GM19099 (cell line): ENCODE measurements around the gene COL20A1.

ENCODE experiments used
- POLR2A ChIP-seq: IDR thresholded peaks from 3 replicates; pipeline ENCODE4 v1.6.1; 2011; ENCODE audit warnings: low read depth; ENCODE audit not compliant: insufficient read length; ENCODE audit errors: extremely low read depth

The COL20A1 gene

DNA sequence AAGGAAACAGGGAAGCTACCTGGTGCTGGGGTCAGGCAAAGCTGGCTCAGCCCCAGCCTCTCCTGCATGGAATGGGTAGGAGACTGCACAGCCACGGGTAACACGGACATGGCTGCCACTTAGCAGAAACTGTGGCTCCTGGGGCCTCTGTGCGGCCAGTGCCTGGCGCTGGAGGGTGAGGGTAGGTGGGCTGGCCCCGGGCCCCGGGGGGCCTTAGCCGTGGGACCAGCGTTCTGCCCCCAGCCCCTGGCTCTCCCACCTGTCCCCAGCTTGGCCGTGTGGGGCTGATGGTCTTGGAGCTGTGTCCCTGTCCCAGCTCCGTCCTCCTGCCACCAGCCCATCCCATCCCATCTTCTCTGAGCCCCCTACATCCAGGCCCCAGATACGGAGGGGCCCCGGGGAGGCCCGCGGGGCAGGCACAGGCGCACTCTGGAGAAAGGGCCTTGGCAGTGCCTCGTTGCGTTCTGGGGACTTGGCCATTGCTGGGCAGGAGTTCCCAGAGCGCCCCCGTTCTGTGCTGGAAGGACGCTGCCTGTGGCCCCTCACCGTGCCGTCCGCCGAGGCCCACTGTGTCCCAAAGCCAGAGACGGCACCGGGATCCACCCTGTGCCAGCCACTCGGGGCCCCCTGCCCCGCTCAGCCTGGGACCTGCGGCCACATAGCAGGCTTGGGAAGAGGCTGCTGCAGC is 56.0 kb downstream of the COL20A1 start:
- no peak for TF ChIP-seq POLR2A

DNA sequence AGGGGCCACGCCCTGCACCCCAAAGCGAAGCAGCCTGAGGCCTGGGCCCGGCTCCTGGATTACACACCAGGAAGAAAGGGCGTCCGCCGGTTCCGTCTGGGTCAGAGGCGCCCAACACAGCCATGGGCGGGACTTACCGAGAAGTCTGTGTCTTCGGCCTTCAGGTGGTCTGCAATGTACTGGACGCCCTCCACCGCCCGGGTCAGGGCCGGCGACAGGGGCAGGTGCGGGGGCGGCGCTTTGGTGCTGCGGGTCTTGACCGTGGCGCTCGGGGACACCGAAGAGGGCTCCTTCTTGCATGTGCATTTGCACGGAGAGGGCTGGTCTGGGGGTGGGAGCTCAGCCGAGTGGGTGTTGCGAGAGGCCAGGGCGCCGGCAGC is 56.5 kb downstream of the COL20A1 start:
- no peak for TF ChIP-seq POLR2A

DNA sequence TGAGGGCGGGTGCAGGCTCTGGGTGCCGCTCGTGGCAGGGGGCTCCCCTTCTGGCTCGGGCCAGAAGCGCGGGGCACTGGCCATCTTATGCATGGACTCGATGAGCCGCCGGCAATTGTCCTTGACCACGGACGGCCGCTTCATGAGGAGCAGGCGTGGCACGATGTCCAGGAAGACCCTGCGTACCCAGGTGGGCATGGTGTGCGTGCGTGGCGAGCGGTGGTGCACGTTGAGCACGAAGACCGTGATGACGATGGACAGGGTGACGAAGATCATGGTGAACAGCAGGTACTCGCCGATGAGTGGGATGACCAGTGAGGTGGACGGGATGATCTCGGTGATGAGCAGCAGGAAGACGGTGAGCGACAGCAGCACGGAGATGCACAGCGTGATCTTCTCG is 57.2 kb downstream of the COL20A1 start:
- TF ChIP-seq POLR2A, result no peak

DNA sequence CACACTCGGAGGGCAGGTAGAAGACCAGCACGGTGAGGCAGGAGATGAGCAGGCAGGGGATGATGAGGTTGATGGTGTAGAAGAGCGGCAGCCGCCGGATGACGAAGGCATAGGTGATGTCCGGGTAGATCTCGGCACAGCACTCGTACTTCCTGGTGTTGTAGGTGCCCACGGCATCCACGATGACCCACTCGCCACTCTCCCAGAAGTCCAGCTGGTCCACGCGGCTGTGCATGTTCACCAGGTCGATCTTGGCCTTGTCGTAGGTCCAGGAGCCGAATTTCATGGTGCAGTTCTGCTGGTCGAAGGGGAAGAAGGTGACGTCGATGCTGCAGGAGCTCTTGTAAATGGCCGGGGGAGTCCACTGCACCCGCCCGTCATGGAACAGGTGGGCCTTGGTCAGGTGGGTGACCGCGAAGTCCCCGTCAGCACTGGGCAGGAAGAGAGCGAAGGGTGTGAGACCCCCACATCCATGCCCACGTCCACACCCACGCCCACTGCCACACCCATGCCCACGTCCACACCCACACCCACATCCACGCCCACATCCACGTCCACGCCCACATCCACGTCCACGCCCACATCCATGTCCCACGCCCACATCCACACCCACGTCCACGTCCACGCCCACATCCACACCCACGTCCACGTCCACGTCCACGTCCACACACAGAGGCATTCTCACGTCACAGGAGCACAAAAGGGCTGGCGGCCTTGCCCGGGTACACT is 57.8 kb downstream of the COL20A1 start:
- TF ChIP-seq POLR2A, result no peak

DNA sequence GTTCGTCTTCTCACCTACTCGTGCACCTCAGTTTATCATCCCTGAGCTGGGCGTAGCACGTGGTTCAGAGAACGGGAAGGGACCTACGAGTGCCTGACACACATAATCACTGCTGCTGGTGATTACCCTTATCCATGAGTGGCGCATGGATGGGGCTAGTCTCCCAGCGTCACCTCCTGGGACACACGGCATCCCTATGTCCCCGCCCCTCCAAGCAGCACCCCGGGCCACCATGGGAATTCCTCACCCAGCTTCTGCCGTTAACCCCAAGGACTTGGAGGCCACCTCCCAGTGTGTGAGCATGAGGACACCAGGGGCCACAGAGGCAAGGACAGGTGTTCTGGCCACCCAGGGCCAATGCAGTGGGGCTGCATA is 58.3 kb downstream of the COL20A1 start:
- TF ChIP-seq POLR2A, result no peak

DNA sequence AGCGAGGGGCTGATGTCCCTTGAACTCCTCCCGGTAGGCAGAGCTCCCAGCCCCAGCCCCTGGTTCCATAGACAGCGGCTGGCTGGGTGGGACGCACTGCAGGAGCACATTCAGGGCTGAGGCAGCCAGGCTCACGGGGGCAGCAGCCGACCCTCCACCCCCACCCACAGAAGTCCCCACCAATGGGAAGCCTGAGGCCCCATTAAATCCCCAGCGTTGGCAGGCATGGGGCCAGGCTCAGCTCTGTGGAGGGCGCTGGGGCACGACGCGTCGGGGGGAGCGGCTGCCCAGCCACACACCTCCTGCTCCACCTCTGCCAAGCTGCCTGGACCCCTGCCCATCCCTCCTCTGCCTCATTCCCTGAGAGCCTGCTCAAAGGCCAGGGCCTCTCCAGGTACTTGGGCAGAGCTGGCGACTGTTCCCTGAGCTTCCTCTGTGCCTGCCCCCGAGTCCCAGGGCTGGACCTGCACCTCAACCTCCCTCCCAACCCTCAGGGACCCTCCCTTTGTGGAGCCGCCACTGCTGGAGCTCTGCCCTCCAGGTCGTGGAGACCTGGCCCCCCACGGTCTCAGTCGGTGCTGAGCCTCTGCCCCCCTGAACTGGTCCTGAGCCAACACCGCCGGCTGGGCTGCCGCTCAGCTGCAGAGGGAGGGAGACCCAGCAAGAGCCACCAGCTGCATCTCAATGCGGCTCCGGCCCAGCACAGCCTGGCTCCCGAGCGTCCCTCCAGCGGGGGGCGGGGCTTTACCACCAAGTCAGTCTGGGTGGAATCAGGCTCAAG is 59.0 kb downstream of the COL20A1 start:
- no peak for TF ChIP-seq POLR2A

DNA sequence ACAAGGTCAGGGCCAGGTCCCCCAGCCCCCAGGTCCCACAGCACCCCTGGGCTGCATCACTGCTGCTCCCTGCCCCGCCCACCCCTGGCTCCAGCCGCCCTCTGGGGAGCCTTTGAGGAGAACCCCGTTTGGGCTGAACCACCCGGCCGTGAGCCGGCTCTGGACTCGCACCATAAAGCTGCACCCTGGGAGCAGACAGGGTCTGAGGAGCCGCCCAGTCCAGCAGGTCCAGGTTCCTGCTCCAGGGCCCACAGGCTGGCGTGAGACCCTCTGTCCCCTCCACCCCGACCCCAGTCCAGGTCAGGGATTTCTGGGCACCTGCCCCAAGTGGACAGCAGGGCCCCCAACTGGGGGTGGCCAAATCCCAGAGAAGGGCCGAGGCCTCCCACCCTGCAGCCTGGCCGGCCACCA is 59.8 kb downstream of the COL20A1 start:
- TF ChIP-seq POLR2A, result no peak

DNA sequence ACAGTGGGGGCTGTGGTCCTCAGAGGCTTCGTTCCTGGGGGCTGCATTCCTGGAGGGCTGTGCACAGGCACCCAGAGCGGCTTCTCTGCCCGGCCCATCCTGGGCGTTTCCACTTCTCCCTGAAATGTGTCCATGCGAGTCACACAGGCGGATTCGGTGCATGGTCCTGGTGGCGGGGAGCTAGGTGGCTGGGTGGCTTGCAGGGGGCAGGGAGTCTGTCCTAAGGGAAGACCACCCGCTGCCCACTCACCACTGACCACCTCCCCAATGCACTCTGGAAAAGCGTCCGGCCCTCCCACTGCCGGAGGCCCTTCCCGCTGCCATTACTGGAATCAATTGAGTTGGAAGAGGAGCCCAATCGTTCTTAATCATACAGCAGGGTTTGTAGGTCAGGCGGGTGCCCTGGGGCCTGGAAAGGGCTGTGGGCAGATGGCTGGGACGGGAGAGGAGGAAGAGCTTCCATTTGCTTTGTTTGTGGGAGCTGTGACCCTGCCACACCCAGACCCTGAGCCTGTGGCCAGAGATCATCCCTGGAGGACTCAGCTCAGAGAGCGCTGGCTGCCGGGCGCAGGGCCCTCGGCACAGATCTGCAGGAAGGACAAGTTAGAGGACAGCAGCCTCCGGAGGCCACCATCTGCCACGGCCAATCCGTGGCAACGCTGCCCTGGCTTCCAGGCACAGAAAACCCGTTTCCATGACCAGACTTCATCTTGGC is 61.8 kb downstream of the COL20A1 start:
- no peak for TF ChIP-seq POLR2A

DNA sequence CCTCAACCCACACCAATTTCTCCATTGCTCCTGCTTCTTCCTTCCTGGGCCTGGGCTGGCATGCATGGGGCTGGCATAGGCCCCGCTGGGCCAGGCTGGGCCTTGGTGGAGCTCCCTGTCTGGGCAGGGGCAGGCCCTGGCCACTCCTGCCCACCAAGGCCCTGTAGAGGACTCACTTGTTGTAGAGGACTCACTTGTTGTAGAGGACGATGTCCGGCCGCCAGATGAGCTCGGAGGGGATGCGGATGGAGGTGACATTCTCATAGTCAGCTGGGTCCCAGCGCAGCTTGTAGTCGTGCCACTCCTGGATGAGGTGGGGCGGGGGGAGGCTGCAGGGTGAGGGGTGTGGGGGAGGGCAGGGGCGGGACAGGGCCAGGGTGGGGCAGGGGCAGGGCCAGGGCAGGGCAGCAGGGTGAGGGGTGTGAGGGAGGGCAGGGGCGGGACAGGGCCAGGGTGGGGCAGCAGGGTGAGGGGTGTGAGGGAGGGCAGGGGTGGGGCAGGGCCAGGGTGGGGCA is 62.9 kb downstream of the COL20A1 start:
- TF ChIP-seq POLR2A, result no peak

DNA sequence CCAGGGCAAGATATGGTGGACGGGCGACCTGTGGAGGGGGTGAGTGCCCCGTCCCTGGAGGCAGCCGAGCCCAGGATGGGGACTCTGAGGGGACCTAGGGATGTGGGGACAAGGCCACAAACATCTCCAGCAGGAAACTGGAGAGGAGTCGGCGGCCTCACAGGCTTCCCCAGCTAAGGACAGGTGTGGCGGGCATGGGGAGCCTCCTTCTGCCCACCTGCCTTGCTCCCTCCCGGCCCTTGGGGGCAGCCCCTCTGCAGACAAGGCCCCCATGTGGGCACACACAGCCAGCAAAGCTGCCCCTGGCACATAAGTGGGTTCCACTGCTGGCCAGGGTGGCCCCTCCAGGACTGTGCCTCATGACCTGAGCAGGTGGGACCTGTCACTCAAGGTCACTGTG is 63.5 kb downstream of the COL20A1 start:
- TF ChIP-seq POLR2A, result no peak

DNA sequence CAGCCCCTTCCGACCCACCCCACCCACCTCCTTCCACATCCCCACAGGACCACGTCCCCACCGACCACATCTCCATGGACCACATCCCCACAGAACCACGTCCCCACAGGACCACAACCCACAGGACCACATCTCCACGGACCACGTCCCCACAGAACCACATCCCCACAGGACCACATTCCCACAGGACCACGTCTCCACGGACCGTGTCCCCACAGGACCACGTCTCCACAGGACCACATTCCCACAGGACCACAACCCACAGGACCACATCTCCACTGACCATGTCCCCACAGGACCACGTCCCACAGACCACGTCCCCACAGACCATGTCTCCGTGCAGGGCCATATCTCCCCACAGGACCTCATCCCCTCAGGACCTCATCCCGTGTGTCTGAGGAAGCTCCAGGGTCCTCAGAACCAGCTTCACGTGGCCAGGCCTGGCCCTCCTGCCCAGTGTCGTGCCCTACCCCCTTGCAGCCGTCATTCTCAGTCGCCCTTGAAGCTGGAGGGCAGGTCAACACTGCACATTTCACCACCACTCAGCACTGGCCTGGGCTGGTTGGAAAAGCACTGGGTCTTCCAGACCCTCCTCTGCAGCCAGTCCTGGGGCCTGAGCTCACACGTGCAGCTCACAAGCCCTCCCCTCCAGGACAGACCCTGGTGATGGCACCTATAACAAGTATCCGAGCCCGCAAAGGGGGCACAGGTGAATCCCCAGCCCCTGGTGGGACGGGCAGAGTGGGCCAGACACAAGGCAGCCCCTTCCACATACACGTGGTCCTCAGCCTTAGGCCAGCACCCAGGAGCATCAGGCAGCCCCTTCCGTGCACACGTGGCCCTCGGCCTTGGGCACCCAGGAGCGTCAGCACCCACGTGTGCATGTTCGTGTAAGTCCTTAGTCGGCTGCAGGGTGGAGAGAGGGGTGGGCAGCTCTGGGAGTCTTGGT is 64.2 kb downstream of the COL20A1 start:
- TF ChIP-seq POLR2A, result no peak

DNA sequence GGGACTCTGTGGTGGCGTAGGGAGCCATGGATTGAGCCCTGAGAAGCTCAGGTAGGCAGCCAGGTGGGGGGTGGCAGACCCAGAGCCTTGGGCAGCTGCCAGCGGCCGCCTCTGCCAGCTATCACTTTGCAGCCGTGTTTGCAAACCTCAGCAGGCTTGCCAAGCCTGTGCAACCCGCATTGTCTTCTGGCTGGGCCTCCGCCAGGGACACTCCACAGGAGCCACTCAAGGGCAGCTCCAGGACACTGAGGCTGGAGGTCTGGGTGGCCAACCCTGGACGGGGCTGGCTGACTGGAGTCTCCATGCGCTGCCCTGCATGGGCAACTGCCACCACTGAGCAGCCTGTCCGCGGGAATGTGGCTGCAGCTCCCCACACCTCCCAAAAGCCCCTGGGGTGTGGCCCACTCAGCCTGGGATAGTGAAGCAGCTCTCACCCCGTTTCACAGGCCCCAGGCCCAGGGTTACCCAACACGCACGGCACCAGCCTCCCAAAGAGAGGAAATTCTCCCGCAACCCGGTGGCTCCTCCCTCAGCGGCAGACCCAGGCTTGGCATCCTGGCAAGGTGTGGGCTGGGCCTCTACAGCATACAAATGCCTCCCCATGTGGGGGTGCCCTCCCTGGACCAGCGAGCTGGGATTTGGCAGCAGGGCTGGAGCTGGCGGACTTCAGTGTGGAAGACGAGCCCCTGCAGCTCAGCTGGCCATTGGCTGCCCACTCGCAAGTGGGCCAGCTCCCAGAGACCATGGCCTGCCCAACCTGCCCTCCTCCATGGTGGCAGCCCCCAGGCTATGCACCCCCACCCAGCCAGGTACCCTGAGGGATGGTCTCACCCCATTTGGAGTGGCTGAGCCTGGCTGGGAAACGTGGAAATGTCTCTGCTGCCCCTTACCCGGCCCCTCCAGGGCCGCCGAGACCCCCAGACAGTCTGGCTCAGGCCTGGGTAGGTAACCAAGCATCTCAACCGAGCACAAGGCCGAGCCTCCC is 65.2 kb downstream of the COL20A1 start:
- no peak for TF ChIP-seq POLR2A
